ENCODE measurements around the gene NUPR1. TPM values are rescaled to one million over a fixed set of nuclear protein-coding genes. Genes with fewer than 3 reads are reported as not detected.
A peak's percentile ranks its signal among the peaks of the same experiment; 100 is the strongest.

The NUPR1 gene, protein sequence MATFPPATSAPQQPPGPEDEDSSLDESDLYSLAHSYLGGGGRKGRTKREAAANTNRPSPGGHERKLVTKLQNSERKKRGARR
- total RNA-seq (2014; rRNA removed; shearing (Covaris generic)) (not detected in 2 replicates), total RNA-seq (2022) (not detected in 2 replicates), Bru-seq, nascent RNA (percentile 16 among the genes with signal in this experiment), BruChase-seq, experiment 1, labeled RNA remaining after a 6-hour chase (percentile 12 among the genes with signal in this experiment), BruChase-seq, experiment 2, labeled RNA remaining after a 2-hour chase (percentile 17 among the genes with signal in this experiment)
- long read RNA-seq, result 0 reads

DNA sequence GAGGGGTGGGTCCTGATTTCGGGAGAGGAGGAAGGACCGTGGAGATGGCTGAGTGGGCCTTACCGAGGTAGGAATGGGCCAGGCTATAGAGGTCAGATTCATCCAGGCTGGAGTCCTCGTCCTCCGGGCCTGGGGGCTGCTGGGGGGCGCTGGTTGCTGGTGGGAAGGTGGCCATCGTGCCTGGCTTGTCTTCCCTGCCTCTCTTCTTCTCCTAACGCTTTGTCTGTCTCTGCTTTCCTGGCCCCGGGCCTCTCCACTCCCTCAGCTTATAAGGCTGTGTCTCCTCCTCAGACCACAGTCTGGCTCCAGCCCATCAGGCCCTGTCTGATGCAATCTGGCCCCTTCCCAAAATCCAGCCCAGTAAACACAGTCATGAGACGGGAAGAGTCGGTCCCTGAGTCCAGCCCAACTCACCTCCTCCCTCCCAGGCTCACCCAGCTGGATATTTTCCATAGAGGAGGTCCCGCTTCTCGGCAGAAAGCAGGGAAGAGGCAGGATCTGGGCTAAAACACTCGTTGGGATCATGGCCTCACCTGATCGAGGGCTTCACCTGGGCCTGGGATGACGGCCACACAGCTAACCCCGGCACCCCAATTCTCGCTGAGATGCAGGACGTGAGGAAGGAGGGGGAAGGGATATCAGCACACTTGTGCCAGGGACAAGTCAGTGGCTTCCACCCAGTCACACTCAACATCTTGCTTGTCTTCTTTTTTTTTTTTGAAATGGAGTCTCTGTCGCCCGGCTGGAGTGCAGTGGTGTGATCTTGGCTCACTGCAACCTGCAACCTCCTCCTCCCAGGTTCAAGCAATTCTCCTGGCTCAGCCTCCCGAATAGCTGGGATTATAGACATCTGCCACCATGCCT is at the start of gene NUPR1:
TSS of gene NUPR1 (minus strand) at position 242 of the 864 bp plus-strand sequence. CDS start at position 175, 67 bp downstream.
- Histone ChIP-seq H3K4me3 (ENCODE audit: low read depth, low read length, poor library complexity, severe bottlenecking) (no peak within 1 kb of the TSS), H3K4me1 (ENCODE audit: insufficient read depth, low read length, poor library complexity, severe bottlenecking) (no peaks in the 10 kb centered on the region), H3K27ac (ENCODE audit: low read depth, low read length, poor library complexity, severe bottlenecking) (no peak within 1 kb of the TSS), H3K4me2 (ENCODE audit: low read length) (no peak within 1 kb of the TSS), H2AFZ (ENCODE audit: low read length) (no peak within 1 kb of the TSS), H3K9me3 (ENCODE audit: low read length) (no peaks in the 10 kb centered on the region), H4K20me1 (ENCODE audit: insufficient read depth, low read length) (no peaks in the 10 kb centered on the region), H3K36me3 (ENCODE audit: insufficient read depth, low read length) (no peaks in the 10 kb centered on the region), H3K79me2 (ENCODE audit: insufficient read depth, low read depth, low read length) (no peaks in the 10 kb centered on the region), H3K9me2 (ENCODE audit: insufficient read depth, low read length) (no peaks in the 10 kb centered on the region)
- no TSS peak for BruUV-seq (replicated peaks)
- intact Hi-C loops (cut with micrococcal nuclease; ENCODE audit: unreplicated experiment), result no loop called here
- no peak for DNase-seq (ENCODE audit: low spot score)
- ChIA-PET CTCF (ENCODE audit: unreplicated experiment) (no interaction called here), POLR2A (no interaction called here)
- no peak for TF ChIP-seq EZH2phosphoT487 (IDR thresholded peaks at IDR 0.05; ENCODE audit: borderline replicate concordance, low read depth, low read length)
- TF ChIP-seq, protein P1, sequence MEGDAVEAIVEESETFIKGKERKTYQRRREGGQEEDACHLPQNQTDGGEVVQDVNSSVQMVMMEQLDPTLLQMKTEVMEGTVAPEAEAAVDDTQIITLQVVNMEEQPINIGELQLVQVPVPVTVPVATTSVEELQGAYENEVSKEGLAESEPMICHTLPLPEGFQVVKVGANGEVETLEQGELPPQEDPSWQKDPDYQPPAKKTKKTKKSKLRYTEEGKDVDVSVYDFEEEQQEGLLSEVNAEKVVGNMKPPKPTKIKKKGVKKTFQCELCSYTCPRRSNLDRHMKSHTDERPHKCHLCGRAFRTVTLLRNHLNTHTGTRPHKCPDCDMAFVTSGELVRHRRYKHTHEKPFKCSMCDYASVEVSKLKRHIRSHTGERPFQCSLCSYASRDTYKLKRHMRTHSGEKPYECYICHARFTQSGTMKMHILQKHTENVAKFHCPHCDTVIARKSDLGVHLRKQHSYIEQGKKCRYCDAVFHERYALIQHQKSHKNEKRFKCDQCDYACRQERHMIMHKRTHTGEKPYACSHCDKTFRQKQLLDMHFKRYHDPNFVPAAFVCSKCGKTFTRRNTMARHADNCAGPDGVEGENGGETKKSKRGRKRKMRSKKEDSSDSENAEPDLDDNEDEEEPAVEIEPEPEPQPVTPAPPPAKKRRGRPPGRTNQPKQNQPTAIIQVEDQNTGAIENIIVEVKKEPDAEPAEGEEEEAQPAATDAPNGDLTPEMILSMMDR (conservative IDR thresholded peaks at IDR 0.05; ENCODE audit: low read length), result no peak

- H3K9me2 ChIP-seq (ENCODE audit: insufficient read depth, low read length), result no peaks in the 10 kb centered on the region
- POLR2A ChIA-PET, result no interaction called here
- no peaks in the 10 kb centered on the region for H3K79me2 ChIP-seq (ENCODE audit: insufficient read depth, low read depth, low read length)
- no peaks in the 10 kb centered on the region for H4K20me1 ChIP-seq (ENCODE audit: insufficient read depth, low read length)
- no peak overlapping the region for H3K27ac ChIP-seq (ENCODE audit: low read depth, low read length, poor library complexity, severe bottlenecking)
- H3K4me2 ChIP-seq (ENCODE audit: low read length), result no peak overlapping the region
- no peaks in the 10 kb centered on the region for H3K4me1 ChIP-seq (ENCODE audit: insufficient read depth, low read length, poor library complexity, severe bottlenecking)
- no peaks in the 10 kb centered on the region for H3K9me3 ChIP-seq (ENCODE audit: low read length)
- no peak overlapping the region for H2AFZ ChIP-seq (ENCODE audit: low read length)
- intact Hi-C loops (cut with micrococcal nuclease; ENCODE audit: unreplicated experiment), result no loop called here
- peaks cover 78% of the 10 kb centered on the region for H3K36me3 ChIP-seq (ENCODE audit: insufficient read depth, low read length)
- CTCF ChIA-PET (ENCODE audit: unreplicated experiment), result no interaction called here
- no peak overlapping the region for H3K4me3 ChIP-seq (ENCODE audit: low read depth, low read length, poor library complexity, severe bottlenecking)
- BruUV-seq (replicated peaks), result no TSS peak
- no peak for DNase-seq (ENCODE audit: low spot score)
- TF ChIP-seq, protein P1 (conservative IDR thresholded peaks at IDR 0.05; ENCODE audit: low read length), result no peak
- TF ChIP-seq EZH2phosphoT487 (IDR thresholded peaks at IDR 0.05; ENCODE audit: borderline replicate concordance, low read depth, low read length), result no peak
These were observed 48.6 kb upstream of the NUPR1 start for GRCh38 chr16:28587386-28587785.
